ENCODE measurements around the gene PAX7. TPM values are rescaled to one million over a fixed set of nuclear protein-coding genes. Genes with fewer than 3 reads are reported as not detected.
A peak's percentile ranks its signal among the peaks of the same experiment; 100 is the strongest.

PAX7 gene
- total RNA-seq, 2 donors from 2014 or later = not detected

- peaks cover 69% of the 10 kb centered on the region for H3K27me3 Mint-ChIP-seq
- no peak for DNase-seq
- no peak overlapping the region for H3K4me3 Mint-ChIP-seq
- H3K27ac Mint-ChIP-seq = no peak overlapping the region
- no peak for ATAC-seq
- H3K9me3 ChIP-seq (ENCODE audit: control insufficient read depth, low read length, poor library complexity, severe bottlenecking) = no peaks in the 10 kb centered on the region
- H3K4me1 Mint-ChIP-seq = no peaks in the 10 kb centered on the region
- H3K36me3 Mint-ChIP-seq (ENCODE audit: low read depth) = peaks cover 3% of the 10 kb centered on the region
Measured at GRCh38 chr1:18701183-18701582, 70.5 kb downstream of the PAX7 start.

DNA sequence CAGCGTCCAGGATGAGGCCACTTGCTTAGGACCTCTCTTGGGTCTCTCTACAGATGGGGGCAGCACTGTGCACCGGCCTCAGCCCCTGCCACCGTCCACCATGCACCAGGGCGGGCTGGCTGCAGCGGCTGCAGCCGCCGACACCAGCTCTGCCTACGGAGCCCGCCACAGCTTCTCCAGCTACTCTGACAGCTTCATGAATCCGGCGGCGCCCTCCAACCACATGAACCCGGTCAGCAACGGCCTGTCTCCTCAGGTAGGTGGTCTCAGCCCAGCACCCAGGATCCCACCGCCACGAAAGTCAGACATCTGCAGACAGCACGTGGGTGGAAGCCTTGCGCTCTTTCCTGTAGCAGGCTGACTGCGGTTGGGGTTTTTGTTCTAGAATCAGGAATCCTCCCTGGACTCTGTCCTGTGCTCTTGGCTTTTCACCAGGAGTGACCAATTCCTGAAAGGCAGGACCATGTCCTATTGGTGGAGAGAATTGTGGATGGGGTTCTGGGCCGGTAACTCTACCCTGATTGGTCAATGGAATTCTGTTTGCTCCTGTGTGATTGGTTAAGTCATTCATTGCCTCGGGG is 72.5 kb downstream of the PAX7 start:
- Mint-ChIP-seq H3K27me3 (peaks cover 61% of the 10 kb centered on the region), H3K4me3 (no peak overlapping the region), H3K4me1 (no peaks in the 10 kb centered on the region), H3K27ac (no peak overlapping the region), H3K36me3 (ENCODE audit: low read depth) (peaks cover 3% of the 10 kb centered on the region)
- no peak for DNase-seq
- no peak for ATAC-seq
- H3K9me3 ChIP-seq (ENCODE audit: control insufficient read depth, low read length, poor library complexity, severe bottlenecking) = no peaks in the 10 kb centered on the region

GRCh38 chr1:18705811-18706210 is 75.2 kb downstream of the PAX7 start:
- H3K36me3 Mint-ChIP-seq (ENCODE audit: low read depth) = peaks cover 3% of the 10 kb centered on the region
- no peaks in the 10 kb centered on the region for H3K9me3 ChIP-seq (ENCODE audit: control insufficient read depth, low read length, poor library complexity, severe bottlenecking)
- DNase-seq (no peak), ATAC-seq (no peak)
- H3K27ac Mint-ChIP-seq = no peak overlapping the region
- H3K4me3 Mint-ChIP-seq = no peak overlapping the region
- no peaks in the 10 kb centered on the region for H3K4me1 Mint-ChIP-seq
- peaks cover 55% of the 10 kb centered on the region for H3K27me3 Mint-ChIP-seq

- H3K27me3 Mint-ChIP-seq = peaks cover 51% of the 10 kb centered on the region
- H3K27ac Mint-ChIP-seq = no peak overlapping the region
- DNase-seq (no peak), ATAC-seq (no peak)
- no peak overlapping the region for H3K4me3 Mint-ChIP-seq
- H3K9me3 ChIP-seq (ENCODE audit: control insufficient read depth, low read length, poor library complexity, severe bottlenecking) = no peaks in the 10 kb centered on the region
- no peaks in the 10 kb centered on the region for H3K36me3 Mint-ChIP-seq (ENCODE audit: low read depth)
- H3K4me1 Mint-ChIP-seq = peaks cover 2% of the 10 kb centered on the region
Measured at GRCh38 chr1:18707696-18708257, 77.1 kb downstream of the PAX7 start.

- H3K36me3 Mint-ChIP-seq (ENCODE audit: low read depth) = no peaks in the 10 kb centered on the region
Measured at GRCh38 chr1:18710002-18710401, 79.4 kb downstream of the PAX7 start.

DNA sequence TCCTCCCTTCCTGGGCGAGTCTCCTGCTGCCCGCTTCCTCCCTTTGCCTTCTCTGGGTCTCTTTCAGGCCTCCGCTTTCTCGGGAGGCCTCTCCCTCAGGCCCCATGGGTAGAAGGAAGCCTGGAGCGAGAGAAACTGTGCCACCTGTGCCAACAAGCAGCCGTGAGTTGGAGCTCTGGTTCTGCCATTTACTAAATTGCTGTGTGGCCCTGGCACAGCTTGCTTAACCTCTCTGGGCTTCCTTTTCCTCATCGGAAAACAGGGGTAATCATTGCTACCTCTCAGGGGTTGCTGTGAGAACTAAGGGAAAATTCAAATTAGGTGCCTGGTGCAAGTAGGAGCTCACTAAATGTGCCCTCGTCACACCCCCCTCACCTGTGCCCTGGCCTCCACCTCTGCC is 80.4 kb downstream of the PAX7 start:
- Mint-ChIP-seq H3K27me3 (peaks cover 61% of the 10 kb centered on the region), H3K4me1 (peaks cover 2% of the 10 kb centered on the region), H3K27ac (no peak overlapping the region), H3K36me3 (ENCODE audit: low read depth) (no peaks in the 10 kb centered on the region), H3K4me3 (no peak overlapping the region)
- no peaks in the 10 kb centered on the region for H3K9me3 ChIP-seq (ENCODE audit: control insufficient read depth, low read length, poor library complexity, severe bottlenecking)
- DNase-seq (no peak), ATAC-seq (no peak)

More at GRCh38 chr1:18710002-18710401, 79.4 kb downstream of the PAX7 start:
- Mint-ChIP-seq H3K4me3 (no peak overlapping the region), H3K4me1 (peaks cover 2% of the 10 kb centered on the region), H3K27me3 (peaks cover 58% of the 10 kb centered on the region), H3K27ac (no peak overlapping the region)
- H3K9me3 ChIP-seq (ENCODE audit: control insufficient read depth, low read length, poor library complexity, severe bottlenecking) = no peaks in the 10 kb centered on the region
- ATAC-seq (no peak), DNase-seq (no peak)

DNA sequence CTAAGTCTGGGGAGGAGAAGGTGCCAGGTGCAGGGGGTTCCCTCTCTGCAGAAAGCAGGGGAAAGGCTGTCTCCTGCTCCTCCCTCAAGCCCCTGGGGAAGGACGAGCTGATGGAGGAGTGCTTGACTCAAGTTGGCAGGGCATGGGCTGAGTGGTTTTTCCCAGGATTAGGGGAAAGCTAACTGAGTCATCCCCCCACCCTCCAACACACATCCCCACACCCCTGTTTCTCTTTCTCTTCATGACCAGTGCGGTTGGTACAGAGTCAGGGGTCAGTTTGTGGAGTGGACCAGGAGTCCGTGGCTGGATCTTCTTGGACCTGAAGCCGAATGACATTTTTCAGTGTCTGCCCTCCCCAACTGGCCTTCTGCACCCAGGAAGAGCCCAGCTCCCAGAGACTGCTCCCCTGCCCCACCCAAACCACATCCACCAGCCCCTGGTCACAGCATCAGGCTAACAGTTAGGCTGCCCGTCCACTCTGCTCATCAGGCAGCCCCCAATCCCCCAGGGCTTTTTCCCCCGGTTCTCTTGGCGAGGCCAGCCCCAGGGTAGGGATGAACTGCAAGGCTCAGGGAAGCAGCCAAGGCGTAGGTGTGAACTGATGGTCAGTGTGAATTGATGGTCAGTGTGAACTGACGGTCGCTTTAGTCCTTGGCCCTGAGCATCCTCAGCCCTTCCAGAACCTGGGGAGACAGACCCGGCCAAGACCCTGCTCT is 81.0 kb downstream of the PAX7 start:
- no peak for DNase-seq

GRCh38 chr1:18712252-18712600 is 81.6 kb downstream of the PAX7 start:
- H3K9me3 ChIP-seq (ENCODE audit: control insufficient read depth, low read length, poor library complexity, severe bottlenecking) = no peaks in the 10 kb centered on the region
- Mint-ChIP-seq H3K4me1 (peaks cover 6% of the 10 kb centered on the region), H3K36me3 (ENCODE audit: low read depth) (peaks cover 4% of the 10 kb centered on the region), H3K27ac (no peak overlapping the region), H3K27me3 (peaks cover 62% of the 10 kb centered on the region), H3K4me3 (no peak overlapping the region)
- DNase-seq (no peak), ATAC-seq (no peak)

More for the DNA sequence above, 81.0 kb downstream of the PAX7 start:
- Mint-ChIP-seq H3K36me3 (ENCODE audit: low read depth) (peaks cover 4% of the 10 kb centered on the region), H3K4me1 (peaks cover 6% of the 10 kb centered on the region), H3K27me3 (peaks cover 64% of the 10 kb centered on the region), H3K4me3 (no peak overlapping the region), H3K27ac (no peak overlapping the region)
- H3K9me3 ChIP-seq (ENCODE audit: control insufficient read depth, low read length, poor library complexity, severe bottlenecking) = no peaks in the 10 kb centered on the region
- no peak for ATAC-seq

- H3K27me3 Mint-ChIP-seq = peaks cover 70% of the 10 kb centered on the region
- H3K27ac Mint-ChIP-seq = no peak overlapping the region
- ATAC-seq = no peak
Measured at GRCh38 chr1:18714404-18715175, 83.9 kb downstream of the PAX7 start.

DNA sequence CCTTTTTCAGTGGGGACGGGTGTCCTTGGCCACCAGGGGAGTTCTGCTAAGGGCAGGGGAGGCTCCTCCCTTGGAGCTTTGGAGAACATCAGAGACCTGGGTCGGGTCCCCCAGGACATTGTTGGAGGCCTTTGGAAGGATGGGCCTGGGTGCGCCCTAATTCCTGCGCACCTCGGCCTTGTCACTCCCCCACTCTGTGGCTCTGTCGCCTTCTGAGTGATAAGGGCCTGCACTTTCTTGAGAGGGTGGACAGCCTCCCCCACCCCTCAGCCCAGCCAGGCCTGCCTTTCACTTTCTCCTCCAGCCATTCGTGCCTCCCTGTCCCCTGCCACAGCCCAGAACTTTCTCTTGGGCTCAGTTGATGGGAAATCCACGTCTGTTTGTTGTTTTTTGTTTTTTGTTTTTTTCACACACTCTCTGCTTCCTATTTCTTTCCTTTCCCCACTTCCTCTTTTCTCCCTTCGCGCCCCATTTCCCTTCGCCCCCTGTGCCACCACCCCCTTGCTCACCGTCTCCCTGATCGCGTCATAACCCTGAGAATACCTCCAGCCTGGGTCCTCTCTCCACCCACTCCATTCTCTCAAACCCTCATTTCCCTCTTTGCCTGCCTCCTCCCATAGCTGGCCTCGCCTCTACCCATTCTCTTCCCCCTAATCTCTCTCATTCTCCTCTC is 85.6 kb downstream of the PAX7 start:
- H3K27me3 Mint-ChIP-seq = peaks cover 76% of the 10 kb centered on the region
- H3K4me3 Mint-ChIP-seq = peak overlapping the region; percentile 62

More at GRCh38 chr1:18714404-18715175, 83.9 kb downstream of the PAX7 start:
- peaks cover 9% of the 10 kb centered on the region for H3K4me1 Mint-ChIP-seq
- DNase-seq = no peak
- H3K9me3 ChIP-seq (ENCODE audit: control insufficient read depth, low read length, poor library complexity, severe bottlenecking) = no peaks in the 10 kb centered on the region
- no peak overlapping the region for H3K4me3 Mint-ChIP-seq
- peaks cover 7% of the 10 kb centered on the region for H3K36me3 Mint-ChIP-seq (ENCODE audit: low read depth)

GRCh38 chr1:18716785-18717678 is 86.4 kb downstream of the PAX7 start:
- no peak overlapping the region for H3K4me3 Mint-ChIP-seq
- no peaks in the 10 kb centered on the region for H3K9me3 ChIP-seq (ENCODE audit: control insufficient read depth, low read length, poor library complexity, severe bottlenecking)
- H3K27ac Mint-ChIP-seq = no peak overlapping the region
- H3K4me1 Mint-ChIP-seq = peaks cover 9% of the 10 kb centered on the region
- ATAC-seq = no peak
- H3K27me3 Mint-ChIP-seq = peaks cover 84% of the 10 kb centered on the region
- DNase-seq = no peak
- H3K36me3 Mint-ChIP-seq (ENCODE audit: low read depth) = peaks cover 13% of the 10 kb centered on the region

More for the DNA sequence above, 85.6 kb downstream of the PAX7 start:
- DNase-seq (no peak), ATAC-seq (no peak)
- Mint-ChIP-seq H3K27ac (no peak overlapping the region), H3K36me3 (ENCODE audit: low read depth) (peaks cover 13% of the 10 kb centered on the region), H3K4me1 (peaks cover 9% of the 10 kb centered on the region)
- H3K9me3 ChIP-seq (ENCODE audit: control insufficient read depth, low read length, poor library complexity, severe bottlenecking) = no peaks in the 10 kb centered on the region

- H3K27me3 Mint-ChIP-seq = peaks cover 84% of the 10 kb centered on the region
- H3K4me1 Mint-ChIP-seq = peaks cover 7% of the 10 kb centered on the region
- ATAC-seq = no peak
- H3K4me3 Mint-ChIP-seq = no peak overlapping the region
- no peak for DNase-seq
- no peaks in the 10 kb centered on the region for H3K9me3 ChIP-seq (ENCODE audit: control insufficient read depth, low read length, poor library complexity, severe bottlenecking)
- H3K27ac Mint-ChIP-seq = no peak overlapping the region
- H3K36me3 Mint-ChIP-seq (ENCODE audit: low read depth) = peaks cover 13% of the 10 kb centered on the region
Measured at GRCh38 chr1:18719786-18720451, 89.3 kb downstream of the PAX7 start.
